Ishikawa (cell line): ENCODE measurements around the gene FAM53B.
A peak's percentile ranks its signal among the peaks of the same experiment; 100 is the strongest.

Experiments used
- CEBPB ChIP-seq: IDR thresholded peaks from 2 replicates; pipeline ENCODE4 v1.6.1; 2012
- CREB1 ChIP-seq: IDR thresholded peaks from 2 replicates; pipeline ENCODE4 v1.6.1; 2012; ENCODE audit warnings: low read depth
- EGR1 ChIP-seq: IDR thresholded peaks from 2 replicates; pipeline ENCODE4 v1.6.1; 2012
- EP300 ChIP-seq: IDR thresholded peaks from 2 replicates; pipeline ENCODE4 v1.6.1; 2012; ENCODE audit warnings: borderline replicate concordance
- FOXM1 ChIP-seq: IDR thresholded peaks from 2 replicates; pipeline ENCODE4 v1.6.1; 2012; ENCODE audit warnings: low read depth, borderline replicate concordance
- MAX ChIP-seq: IDR thresholded peaks from 2 replicates; pipeline ENCODE4 v1.6.1; 2012
- NFIC ChIP-seq: IDR thresholded peaks from 2 replicates; pipeline ENCODE4 v1.6.1; 2012
- RAD21 ChIP-seq: IDR thresholded peaks from 2 replicates; pipeline ENCODE4 v1.6.1; 2012; ENCODE audit warnings: low read depth
- REST ChIP-seq: IDR thresholded peaks from 2 replicates; pipeline ENCODE4 v1.6.1; 2012; ENCODE audit warnings: low read depth, mild to moderate bottlenecking
- TAF1 ChIP-seq: IDR thresholded peaks from 2 replicates; pipeline ENCODE4 v1.6.1; 2012; ENCODE audit warnings: low read depth, mild to moderate bottlenecking
- TCF12 ChIP-seq: IDR thresholded peaks from 2 replicates; pipeline ENCODE4 v1.6.1; 2012; ENCODE audit warnings: low read depth
- TEAD4 ChIP-seq: IDR thresholded peaks from 2 replicates; pipeline ENCODE4 v1.6.1; 2012
- USF1 ChIP-seq: IDR thresholded peaks from 2 replicates; pipeline ENCODE4 v1.6.1; 2012
- YY1 ChIP-seq: IDR thresholded peaks from 2 replicates; pipeline ENCODE4 v1.6.1; 2012; ENCODE audit warnings: low read depth
- ZBTB7A ChIP-seq: IDR thresholded peaks from 2 replicates; pipeline ENCODE4 v1.6.1; 2012; ENCODE audit warnings: low read depth

The FAM53B gene

GRCh38 chr10:124697837-124698544 lies 46.2 kb downstream of the FAM53B start:
- TF ChIP-seq YY1 (peak; percentile 79), CREB1 (no peak), TAF1 (no peak)

- TF ChIP-seq ZBTB7A = no peak
- TF ChIP-seq MAX = no peak
- no peak for TF ChIP-seq REST
- TF ChIP-seq EP300 = no peak
- TF ChIP-seq RAD21 = no peak
These were observed 46.7 kb downstream of the FAM53B start for GRCh38 chr10:124697443-124697836.

- TF ChIP-seq CREB1 = no peak
These were observed 47.5 kb downstream of the FAM53B start for GRCh38 chr10:124696446-124697392.

- TF ChIP-seq RAD21 = no peak
- no peak for TF ChIP-seq EGR1
- no peak for TF ChIP-seq NFIC
- no peak for TF ChIP-seq CEBPB
- no peak for TF ChIP-seq USF1
- TF ChIP-seq CREB1 = no peak
- no peak for TF ChIP-seq TAF1
- no peak for TF ChIP-seq REST
These were observed 48.9 kb downstream of the FAM53B start for GRCh38 chr10:124695259-124695658.

GRCh38 chr10:124694481-124695220 lies 49.5 kb downstream of the FAM53B start:
- TF ChIP-seq CEBPB (no peak), FOXM1 (no peak), TCF12 (no peak), TAF1 (no peak), MAX (no peak), NFIC (no peak), RAD21 (no peak), ZBTB7A (no peak), EP300 (no peak), REST (no peak), USF1 (no peak), YY1 (no peak), TEAD4 (no peak), EGR1 (no peak)
